Tibial nerve (tissue), 4 donors: Measurements from ENCODE around the gene SDK1.

Source experiments
- CTCF ChIP-seq, 5 experiments: fragments of 200-600 bp in 3 of 5; fragments of 450-650 bp in 2 of 5; sonication (generic) in 3 of 5; IDR thresholded peaks; one replicate each; pipeline ENCODE4 v1.5.1; 2016 to 2019; ENCODE audit warnings: antibody characterized with exemption in 5 of 5, mild to moderate bottlenecking in 3 of 5, moderate library complexity in 2 of 5
- EP300 ChIP-seq, 2 donors: sonication (generic); formaldehyde crosslinking; IDR thresholded peaks; one replicate each; pipeline ENCODE4 v1.6.1; 2017; ENCODE audit warnings: antibody characterized with exemption in 2 of 2, mild to moderate bottlenecking in 1 of 2
- POLR2A ChIP-seq, 2 donors: fragments of 450-650 bp; IDR thresholded peaks; one replicate each; pipeline ENCODE4 v1.6.1; 2017; ENCODE audit warnings: antibody characterized with exemption in 2 of 2, mild to moderate bottlenecking in 2 of 2, moderate library complexity in 2 of 2

- no peak for TF ChIP-seq CTCF (IDR thresholded peaks at IDR 0.05)
- TF ChIP-seq EP300 (IDR thresholded peaks at IDR 0.05), result no peak
- TF ChIP-seq POLR2A (IDR thresholded peaks at IDR 0.05), result no peak
Observed at GRCh38 chr7:3274131-3274530, 26.9 kb upstream of the SDK1 start.
